Left colon (tissue), 2 donors: ENCODE measurements around the gene RPL7A. TPM values are rescaled to one million over a fixed set of nuclear protein-coding genes. Genes with fewer than 3 reads are reported as not detected.
"Not testable (repeated sequence)": the region's sequence is repeated elsewhere in the genome, so short reads cannot be mapped to it uniquely, and the experiment has no call there.

Experiments
- ATAC-seq: fragments of 200-7000 bp; cut with Tn5 transposase; one replicate; pipeline ENCODE4 v1.9.1; 2020; ENCODE audit warnings: mild to moderate bottlenecking, moderate library complexity
- DNase-seq, 2 donors: peaks; one replicate each; pipeline ENCODE4 v3.0.0-alpha.2; 2020
- intact Hi-C, 2 donors: fragments of 100-400 bp; cut with DNase I in 1 of 2; cut with micrococcal nuclease in 1 of 2; formaldehyde crosslinking; loops; one replicate each; pipeline versions ENCODE4 v1.11.2 to v1.14.0; 2022; cut with DNase I, micrococcal nuclease
- total RNA-seq, 2 donors: library from RNA; stranded (reverse); fragmentation: NEBNext Ultra II Directional; extraction: Animal tissue kit (Norgen Biotek cat#: 25700); gene quantifications; one replicate each; pipeline ENCODE4 v1.2.1, GENCODE V29; 2021
- donor health status: DM: no; HTN: no; CAD: no.
- donor health status: DM: yes; HTN: yes; CAD: no.

Gene RPL7A
- total RNA-seq, 2 donors from 2014 or later: 1,331 to 1,405 TPM

GRCh38 chr9:133359399-133360175 lies 11.6 kb downstream of the RPL7A start:
- DNase-seq: no peak
- ATAC-seq: no peak
- intact Hi-C loops: no loop called here

- DNase-seq: no peak
Measured at GRCh38 chr9:133360400-133361393, 12.7 kb downstream of the RPL7A start.

DNA sequence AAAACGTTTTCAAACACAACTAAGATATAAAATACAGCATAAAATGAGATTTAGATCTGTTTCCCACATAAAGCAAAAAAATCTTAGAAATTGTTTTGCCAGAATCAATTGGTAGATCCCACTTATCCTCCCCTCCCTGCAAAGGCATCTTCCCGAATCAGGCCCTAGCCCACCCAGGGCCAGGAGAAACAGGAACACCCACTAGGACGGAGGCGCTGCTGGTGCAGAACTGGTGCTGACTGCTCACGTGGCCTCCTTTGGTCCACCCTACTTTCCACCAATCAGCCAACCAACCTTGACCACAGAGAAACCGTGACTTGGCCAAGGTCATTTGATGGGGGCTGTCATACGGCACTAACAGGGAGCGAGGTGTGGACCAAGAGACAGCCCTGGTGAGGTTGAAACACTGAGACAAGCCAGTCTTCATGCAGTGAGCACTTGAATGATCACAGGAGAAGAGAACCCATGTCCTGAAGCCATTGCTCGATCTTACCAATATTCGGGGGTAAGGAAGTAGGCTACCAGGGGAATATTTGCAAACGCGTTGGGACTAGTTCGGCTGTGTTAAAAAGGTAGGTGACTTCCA lies 13.6 kb downstream of the RPL7A start:
- DNase-seq (no peak), ATAC-seq (no peak)
- intact Hi-C loops: no loop called here

More at GRCh38 chr9:133360400-133361393, 12.7 kb downstream of the RPL7A start:
- ATAC-seq: no peak
- intact Hi-C loops: no loop called here

DNA sequence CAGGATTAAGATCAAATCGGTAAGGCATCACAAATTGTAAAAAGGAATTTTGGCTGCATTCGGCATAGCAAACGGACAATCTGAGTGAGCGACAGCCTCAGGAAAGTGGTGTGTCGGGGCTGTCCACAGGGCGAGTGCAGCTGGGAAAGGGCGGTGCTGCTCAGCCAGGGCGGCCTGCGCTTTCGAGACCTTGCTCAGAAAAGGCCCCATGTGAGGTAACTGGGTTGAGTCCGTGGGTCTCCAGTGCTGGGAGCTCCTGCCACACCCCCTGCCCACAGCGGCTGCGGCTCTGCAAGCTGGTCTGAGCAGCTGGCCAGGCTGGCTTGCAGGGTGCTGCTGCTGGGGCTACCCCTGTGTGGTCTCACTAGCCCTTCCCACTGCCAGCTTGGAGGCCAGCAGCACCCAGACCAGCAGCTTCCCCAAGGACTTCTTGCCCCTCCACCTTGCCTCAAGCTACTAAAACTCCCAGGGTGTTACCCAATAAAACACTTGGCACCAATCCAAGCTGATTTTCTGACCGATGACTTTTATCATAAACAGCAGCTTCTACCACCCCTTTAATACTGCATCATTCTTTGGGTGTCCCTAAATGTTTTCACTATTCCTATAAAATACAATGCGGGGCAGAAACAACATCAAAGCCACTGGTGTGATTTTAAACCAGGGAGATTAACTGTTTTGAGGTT lies 14.5 kb downstream of the RPL7A start:
- ATAC-seq (no peak), DNase-seq (no peak)
- intact Hi-C loops: no loop called here

DNA sequence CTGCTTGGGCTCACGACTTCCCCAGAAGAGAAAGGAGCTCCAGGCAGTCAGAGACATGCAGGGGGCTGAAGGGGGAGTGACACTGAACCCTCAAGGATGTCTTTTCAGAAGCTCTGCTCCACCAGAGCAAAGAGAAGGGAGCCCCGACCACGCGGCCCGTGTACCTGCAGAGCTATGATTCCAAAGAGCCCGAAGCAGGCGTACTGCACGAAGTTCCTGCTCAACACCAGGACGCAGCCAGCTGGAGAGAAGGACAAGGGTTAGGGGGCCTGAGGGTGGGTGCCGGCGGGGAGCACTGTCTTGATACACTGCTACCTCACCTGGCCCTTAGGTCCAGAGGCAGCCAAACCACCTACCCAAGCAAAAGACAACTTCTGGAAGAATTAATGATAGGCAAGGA lies 18.4 kb downstream of the RPL7A start:
- DNase-seq: no peak
- ATAC-seq: no peak
- intact Hi-C loops: no loop called here

DNA sequence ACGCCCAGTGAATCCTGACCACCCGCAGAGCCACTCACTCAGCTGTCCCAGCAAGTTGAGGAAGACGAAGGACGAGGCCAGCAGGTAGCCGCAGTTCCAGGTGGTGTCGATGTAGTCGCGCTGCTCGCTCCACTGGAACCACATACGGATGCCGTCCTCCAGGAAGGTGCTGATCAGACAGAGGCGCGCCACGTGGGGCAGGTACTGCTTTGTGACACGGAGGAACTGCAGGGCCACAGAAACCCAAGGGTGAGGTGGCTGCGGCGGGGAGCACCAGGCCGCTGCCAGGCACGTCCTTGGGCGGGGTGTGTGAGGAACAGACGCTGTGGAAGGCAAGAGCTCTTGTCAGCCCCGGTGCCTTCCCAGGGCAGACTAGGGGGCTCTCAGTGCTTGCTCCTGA lies 19.2 kb downstream of the RPL7A start:
- intact Hi-C loops: no loop called here
- DNase-seq: no peak
- ATAC-seq: no peak

DNA sequence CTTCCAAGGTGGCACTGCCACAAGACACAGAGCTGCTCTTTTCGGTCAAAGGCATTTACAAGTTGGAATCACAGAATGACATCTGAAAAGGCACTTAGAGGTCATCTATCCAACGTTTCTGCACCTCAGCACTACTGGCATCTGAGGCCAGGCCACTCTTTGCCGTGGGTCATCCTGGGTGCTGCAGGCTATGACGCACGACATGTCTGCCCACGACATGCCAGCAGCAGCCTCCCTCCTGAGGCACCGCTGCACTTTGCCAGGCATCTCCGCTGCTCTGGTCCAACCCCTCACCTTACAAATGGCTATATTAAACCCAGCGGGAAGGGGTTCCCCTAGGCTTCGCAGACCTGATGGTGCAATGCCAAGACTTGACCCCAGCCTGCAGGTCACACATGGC lies 19.8 kb downstream of the RPL7A start:
- intact Hi-C loops: no loop called here
- no peak for DNase-seq
- no peak for ATAC-seq

DNA sequence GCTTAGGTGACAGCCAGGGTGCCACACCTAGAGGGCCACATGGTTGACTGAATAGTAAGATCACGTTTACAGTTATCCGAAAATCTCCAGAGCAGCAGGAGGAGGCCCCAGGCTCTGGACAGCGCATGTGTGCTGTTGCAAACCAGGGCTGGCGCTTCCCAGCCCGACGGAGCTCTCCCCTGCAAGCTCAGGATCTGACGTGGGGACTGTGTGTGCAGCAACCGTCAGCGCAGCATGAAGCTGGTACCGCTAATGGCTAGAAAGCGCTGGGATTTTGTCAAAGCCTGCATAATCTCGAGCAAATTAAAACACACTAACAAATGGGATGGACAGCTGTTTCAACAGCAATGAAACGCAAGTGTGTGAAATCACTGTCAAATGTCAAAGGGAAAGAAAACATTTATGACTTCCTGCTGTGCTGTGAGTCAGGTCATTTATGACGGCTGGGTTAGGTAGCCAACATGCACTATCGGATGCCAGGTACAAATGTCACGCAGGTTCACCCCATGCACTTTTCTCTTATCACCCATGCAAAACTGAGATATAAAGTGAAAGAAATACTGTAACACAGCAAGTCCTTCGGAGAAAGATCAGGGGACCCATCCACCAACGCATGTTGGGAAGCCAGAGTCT lies 20.3 kb downstream of the RPL7A start:
- ATAC-seq (peak; percentile 94), DNase-seq (no peak)
- intact Hi-C loops: no loop called here

DNA sequence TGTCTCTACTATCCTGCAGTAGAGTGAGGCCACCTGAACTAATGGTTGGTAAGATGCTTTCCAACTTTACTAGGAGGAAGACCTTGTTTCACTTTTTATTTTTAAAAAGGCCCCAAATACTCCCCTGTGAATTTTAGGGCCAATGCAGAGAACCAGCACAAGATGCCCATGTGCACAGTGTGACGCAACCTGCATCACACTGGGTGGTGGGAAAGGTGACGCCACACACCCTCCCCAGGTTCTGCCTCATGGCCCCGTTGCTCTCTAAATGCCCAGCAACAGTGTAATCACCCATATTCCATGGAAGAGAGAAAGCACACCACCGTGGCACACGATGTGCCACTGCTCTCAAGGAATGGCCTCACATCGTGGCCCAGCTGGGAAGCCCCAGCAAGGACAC lies 21.4 kb downstream of the RPL7A start:
- intact Hi-C loops: no loop called here
- ATAC-seq: no peak
- no peak for DNase-seq

DNA sequence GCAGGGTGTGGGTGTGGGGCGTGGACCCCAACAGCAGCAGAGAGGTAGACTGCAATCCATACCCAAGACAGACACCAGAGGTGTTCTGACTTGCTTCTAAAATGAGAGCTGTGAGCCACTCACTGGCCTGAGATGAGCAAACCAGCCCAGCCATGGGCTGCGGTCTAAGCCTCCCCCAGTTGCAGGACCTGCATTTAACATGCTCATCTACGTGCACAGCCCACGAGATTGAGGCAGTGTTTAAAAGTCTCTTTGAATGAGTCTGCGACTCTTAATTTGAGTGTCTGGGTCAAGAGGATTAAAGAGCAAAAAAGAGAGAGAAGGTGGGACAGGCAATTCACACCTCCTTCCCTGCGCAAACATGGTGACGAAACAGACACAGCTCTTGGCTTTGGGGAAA lies 21.9 kb downstream of the RPL7A start:
- intact Hi-C loops: no loop called here
- DNase-seq (no peak), ATAC-seq (no peak)

DNA sequence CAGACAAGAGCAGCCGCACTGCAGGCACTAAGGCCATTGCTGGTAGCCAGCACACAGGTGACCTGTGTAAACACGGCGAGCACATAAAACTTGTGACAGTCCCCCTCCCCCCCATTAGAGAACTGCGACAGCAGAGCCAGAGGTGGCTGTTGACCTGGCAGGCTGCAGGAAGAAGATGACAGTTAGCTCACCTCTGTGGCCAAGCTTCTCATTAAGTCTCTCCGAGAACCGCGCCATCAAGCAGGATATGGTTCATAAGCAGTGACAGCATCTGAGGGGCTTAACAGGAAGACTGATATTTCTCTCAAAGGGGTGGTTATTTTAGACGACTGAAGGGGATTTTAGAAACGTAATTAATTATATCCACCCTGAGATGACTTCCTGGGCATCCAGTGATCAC lies 22.7 kb downstream of the RPL7A start:
- no peak for ATAC-seq
- intact Hi-C loops: no loop called here
- DNase-seq: no peak

DNA sequence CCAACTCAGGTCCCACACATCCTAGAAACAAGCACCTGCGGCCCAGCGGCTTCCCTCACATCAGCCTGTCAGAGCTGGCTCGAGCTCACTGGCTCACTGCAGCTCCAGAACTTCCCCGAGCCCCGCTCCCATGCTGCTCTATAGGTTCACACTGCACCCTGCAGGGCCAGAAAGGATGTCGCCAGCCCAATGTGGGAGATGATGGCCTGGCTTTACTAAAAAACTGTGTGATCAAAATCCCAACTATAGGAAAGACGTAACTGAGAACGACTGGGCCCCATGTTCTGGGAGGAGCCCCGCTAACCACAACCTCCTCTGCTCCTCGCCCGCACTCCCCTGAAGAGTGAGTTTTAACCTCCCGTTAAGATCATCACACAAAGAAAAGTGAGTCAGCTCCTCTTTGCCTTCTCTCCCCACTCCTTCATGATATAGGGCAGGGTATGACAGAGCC lies 23.3 kb downstream of the RPL7A start:
- ATAC-seq (no peak), DNase-seq (no peak)
- intact Hi-C loops: no loop called here

DNA sequence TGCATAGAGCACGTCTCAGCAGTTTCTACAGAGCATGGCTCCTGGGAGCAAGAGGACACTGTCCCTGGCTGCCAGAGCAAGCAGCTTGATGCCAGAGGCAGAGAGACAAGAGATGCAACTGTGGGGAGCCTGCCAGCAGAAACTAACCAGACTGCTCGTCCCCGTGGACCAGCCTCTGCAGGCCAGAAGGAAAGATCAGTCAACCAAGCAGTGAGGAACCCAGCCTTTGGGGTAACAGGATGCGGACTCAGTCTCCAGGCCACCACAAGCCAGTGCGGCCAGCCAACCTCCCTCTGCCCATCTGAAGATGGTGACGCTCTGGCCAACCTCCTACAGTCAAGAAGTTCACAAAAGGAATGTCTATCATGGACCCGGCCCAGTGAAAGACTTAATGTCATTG lies 24.1 kb downstream of the RPL7A start:
- no peak for ATAC-seq
- intact Hi-C loops: no loop called here
- DNase-seq: no peak

- no peak for ATAC-seq
- DNase-seq: no peak
- intact Hi-C loops: no loop called here
Measured at GRCh38 chr9:133374612-133375115, 26.6 kb downstream of the RPL7A start.

GRCh38 chr9:133375116-133375723 lies 27.2 kb downstream of the RPL7A start:
- peak; percentile 56 for ATAC-seq
- intact Hi-C loops: no loop called here
- DNase-seq: peak; percentile 59 to 65

- peak; percentile 94 to 98 for DNase-seq
- intact Hi-C loops: no loop called here
- peak; percentile 93 for ATAC-seq
Measured at GRCh38 chr9:133375724-133376654, 28.0 kb downstream of the RPL7A start, which contains the start of the genes STKLD1 and SURF4. TSS of gene STKLD1 (plus strand) at chr9:133376366. CDS start at chr9:133376474, 108 bp downstream. TSS of gene SURF4 (minus strand) at chr9:133376060. CDS start at chr9:133375969, 91 bp downstream.

- DNase-seq, ATAC-seq, intact Hi-C loops: not testable (repeated sequence)
Measured at GRCh38 chr9:133377280-133377679, 29.3 kb downstream of the RPL7A start.
